Right atrium auricular region (tissue), 2 donors: ENCODE results near the gene A3GALT2. TPM values are rescaled to one million over a fixed set of nuclear protein-coding genes. Genes with fewer than 3 reads are reported as not detected.
"Not testable (repeated sequence)": the region's sequence is repeated elsewhere in the genome, so short reads cannot be mapped to it uniquely, and the experiment has no call there.

ENCODE experiments used
- DNase-seq: peaks from one replicate; pipeline ENCODE4 v3.0.0-alpha.2; 2019; ENCODE audit warnings: low spot score
- H3K27ac ChIP-seq, 2 donors: fragments of 200-600 bp; sonication (generic); 1 replicate in 1 of 2; 2 replicates in 1 of 2; pipeline ENCODE4 v1.5.1; 2016 to 2019
- H3K27me3 ChIP-seq, 2 donors: fragments of 200-600 bp; sonication (generic); one replicate each; pipeline versions ENCODE4 v1.5.1 to v1.6.0; 2017 to 2019
- H3K36me3 ChIP-seq: fragments of 200-600 bp; sonication (generic); one replicate; pipeline ENCODE4 v1.5.1; 2016
- H3K4me1 ChIP-seq, 2 donors: fragments of 200-600 bp; sonication (generic); one replicate each; pipeline versions ENCODE4 v1.5.1 to v1.6.0; 2017 to 2019
- H3K4me3 ChIP-seq, 2 donors: fragments of 200-600 bp; sonication (generic); 1 replicate in 1 of 2; 2 replicates in 1 of 2; pipeline ENCODE4 v1.5.1; 2017 to 2019; ENCODE audit warnings: mild to moderate bottlenecking in 1 of 2, moderate library complexity in 1 of 2
- H3K9me3 ChIP-seq, 2 donors: fragments of 200-600 bp; sonication (generic); one replicate each; pipeline ENCODE4 v1.5.1; 2019
- total RNA-seq, 2 donors: library from RNA; depleted of rRNA; stranded (reverse); fragments of >200 nt; gene quantifications; one replicate each; pipeline ENCODE4 v1.1.0, GENCODE V29; 2016
- TF ChIP-seq, protein P1 (sequence below), 2 donors: fragments of 200-600 bp; sonication (generic); IDR thresholded peaks; one replicate each; pipeline ENCODE4 v1.5.1; 2019; ENCODE audit warnings: antibody characterized with exemption in 2 of 2

The A3GALT2 gene
- total RNA-seq, 2 donors from 2014 or later, result not detected

GRCh38 chr1:33317354-33317753 is 3.5 kb downstream of the A3GALT2 start:
- no peaks in the 10 kb centered on the region for H3K27me3 ChIP-seq
- H3K4me3 ChIP-seq, result no peak overlapping the region
- no peaks in the 10 kb centered on the region for H3K4me1 ChIP-seq
- no peaks in the 10 kb centered on the region for H3K36me3 ChIP-seq
- TF ChIP-seq, protein P1, sequence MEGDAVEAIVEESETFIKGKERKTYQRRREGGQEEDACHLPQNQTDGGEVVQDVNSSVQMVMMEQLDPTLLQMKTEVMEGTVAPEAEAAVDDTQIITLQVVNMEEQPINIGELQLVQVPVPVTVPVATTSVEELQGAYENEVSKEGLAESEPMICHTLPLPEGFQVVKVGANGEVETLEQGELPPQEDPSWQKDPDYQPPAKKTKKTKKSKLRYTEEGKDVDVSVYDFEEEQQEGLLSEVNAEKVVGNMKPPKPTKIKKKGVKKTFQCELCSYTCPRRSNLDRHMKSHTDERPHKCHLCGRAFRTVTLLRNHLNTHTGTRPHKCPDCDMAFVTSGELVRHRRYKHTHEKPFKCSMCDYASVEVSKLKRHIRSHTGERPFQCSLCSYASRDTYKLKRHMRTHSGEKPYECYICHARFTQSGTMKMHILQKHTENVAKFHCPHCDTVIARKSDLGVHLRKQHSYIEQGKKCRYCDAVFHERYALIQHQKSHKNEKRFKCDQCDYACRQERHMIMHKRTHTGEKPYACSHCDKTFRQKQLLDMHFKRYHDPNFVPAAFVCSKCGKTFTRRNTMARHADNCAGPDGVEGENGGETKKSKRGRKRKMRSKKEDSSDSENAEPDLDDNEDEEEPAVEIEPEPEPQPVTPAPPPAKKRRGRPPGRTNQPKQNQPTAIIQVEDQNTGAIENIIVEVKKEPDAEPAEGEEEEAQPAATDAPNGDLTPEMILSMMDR (IDR thresholded peaks at IDR 0.05), result no peak
- H3K27ac ChIP-seq, result no peak overlapping the region
- no peaks in the 10 kb centered on the region for H3K9me3 ChIP-seq
- no peak for DNase-seq

DNA sequence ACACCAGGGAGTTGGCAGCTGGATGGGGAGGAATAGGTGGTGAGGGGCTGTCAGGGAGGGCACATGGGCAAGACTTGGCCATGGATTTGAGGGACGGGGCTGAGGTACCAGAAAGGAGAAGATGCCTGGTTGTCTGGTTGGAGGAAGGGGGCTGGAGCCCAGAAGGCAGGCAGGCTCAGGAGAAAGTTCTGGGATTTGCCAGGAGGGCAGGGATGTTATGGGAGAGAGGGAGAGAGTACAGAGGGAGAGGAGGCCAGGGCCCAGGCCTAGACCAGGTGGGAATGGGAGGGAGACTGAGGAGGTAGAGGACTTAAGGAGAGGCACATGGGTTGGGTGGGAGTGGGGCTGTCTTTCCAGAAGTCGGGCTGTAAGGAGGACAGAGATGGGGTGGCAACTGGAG is 4.3 kb downstream of the A3GALT2 start:
- Histone ChIP-seq H3K36me3 (no peaks in the 10 kb centered on the region), H3K4me1 (no peaks in the 10 kb centered on the region), H3K9me3 (no peaks in the 10 kb centered on the region), H3K4me3 (no peak overlapping the region), H3K27ac (no peak overlapping the region), H3K27me3 (no peaks in the 10 kb centered on the region)
- TF ChIP-seq, protein P1 (IDR thresholded peaks at IDR 0.05), result no peak
- DNase-seq, result no peak

- TF ChIP-seq, protein P1 (IDR thresholded peaks at IDR 0.05), result no peak
- DNase-seq, result no peak
- no peaks in the 10 kb centered on the region for H3K4me1 ChIP-seq
Measured at GRCh38 chr1:33314416-33314815, 6.5 kb downstream of the A3GALT2 start.

GRCh38 chr1:33312413-33312749 is 8.5 kb downstream of the A3GALT2 start:
- Histone ChIP-seq H3K27ac (no peak overlapping the region), H3K9me3 (no peaks in the 10 kb centered on the region), H3K4me3 (no peak overlapping the region), H3K36me3 (no peaks in the 10 kb centered on the region), H3K27me3 (no peaks in the 10 kb centered on the region), H3K4me1 (no peaks in the 10 kb centered on the region)
- TF ChIP-seq, protein P1 (IDR thresholded peaks at IDR 0.05), result no peak
- DNase-seq, result no peak

More at GRCh38 chr1:33314416-33314815, 6.5 kb downstream of the A3GALT2 start:
- Histone ChIP-seq H3K9me3 (no peaks in the 10 kb centered on the region), H3K27me3 (no peaks in the 10 kb centered on the region), H3K27ac (no peak overlapping the region), H3K4me3 (no peak overlapping the region), H3K36me3 (no peaks in the 10 kb centered on the region)

- TF ChIP-seq, protein P1 (IDR thresholded peaks at IDR 0.05), result no peak
- no peaks in the 10 kb centered on the region for H3K9me3 ChIP-seq
Measured at GRCh38 chr1:33311706-33312412, 9.0 kb downstream of the A3GALT2 start.

DNA sequence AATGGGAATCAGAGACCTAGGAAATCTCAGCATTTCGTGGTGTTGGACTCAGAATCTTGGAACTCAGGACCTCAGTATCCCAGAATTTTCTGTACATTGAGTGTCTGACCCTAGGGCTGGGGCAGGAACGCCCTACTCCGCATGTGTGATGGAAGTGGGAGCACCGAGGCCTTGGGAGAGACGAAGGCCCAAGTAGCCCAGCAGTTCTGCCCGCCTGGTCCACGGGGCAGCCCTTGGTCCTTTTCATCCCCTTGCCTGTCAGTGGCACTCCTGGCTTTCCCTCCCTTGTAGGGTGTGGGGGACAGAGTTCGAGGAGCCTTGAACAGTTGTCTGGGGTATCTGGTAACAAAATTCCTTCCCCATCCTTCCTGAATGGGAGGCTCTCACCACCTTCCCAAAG is 10.2 kb downstream of the A3GALT2 start:
- H3K36me3 ChIP-seq, result no peaks in the 10 kb centered on the region
- DNase-seq, result no peak
- no peaks in the 10 kb centered on the region for H3K27me3 ChIP-seq

More at GRCh38 chr1:33311706-33312412, 9.0 kb downstream of the A3GALT2 start:
- H3K27me3 ChIP-seq, result no peaks in the 10 kb centered on the region
- no peak for DNase-seq
- H3K36me3 ChIP-seq, result no peaks in the 10 kb centered on the region
- H3K4me3 ChIP-seq, result no peak overlapping the region
- peaks cover 0 to 4% of the 10 kb centered on the region in 2 donors for H3K4me1 ChIP-seq
- H3K27ac ChIP-seq, result no peak overlapping the region

DNA sequence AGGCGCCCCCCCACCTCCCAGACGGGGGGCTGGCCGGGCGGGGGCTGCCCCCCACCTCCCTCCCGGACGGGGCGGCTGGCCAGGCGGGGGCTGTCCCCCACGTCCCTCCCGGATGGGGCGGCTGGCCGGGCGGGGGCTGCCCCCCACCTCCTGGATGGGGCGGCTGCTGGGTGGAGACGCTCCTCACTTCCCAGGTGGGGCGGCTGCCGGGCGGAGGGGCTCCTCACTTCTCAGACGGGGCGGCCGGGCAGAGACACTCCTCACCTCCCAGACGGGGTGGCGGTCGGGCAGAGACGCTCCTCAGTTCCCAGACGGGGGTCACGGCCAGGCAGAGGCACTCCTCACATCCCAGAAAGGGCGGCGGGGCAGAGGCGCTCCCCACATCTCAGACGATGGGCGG is 11.5 kb downstream of the A3GALT2 start:
- not testable (repeated sequence) for H3K36me3 ChIP-seq, H3K27ac ChIP-seq, DNase-seq, H3K27me3 ChIP-seq, H3K4me3 ChIP-seq, H3K9me3 ChIP-seq
- peaks cover 0 to 13% of the 10 kb centered on the region in 2 donors for H3K4me1 ChIP-seq

More for the DNA sequence above, 10.2 kb downstream of the A3GALT2 start:
- H3K9me3 ChIP-seq, result no peaks in the 10 kb centered on the region
- peaks cover 0 to 13% of the 10 kb centered on the region in 2 donors for H3K4me1 ChIP-seq
- no peak overlapping the region for H3K27ac ChIP-seq
- H3K4me3 ChIP-seq, result no peak overlapping the region
- TF ChIP-seq, protein P1 (IDR thresholded peaks at IDR 0.05), result no peak
